ENCODE measurements around the gene SMAD5. TPM values are rescaled to one million over a fixed set of nuclear protein-coding genes. Genes with fewer than 3 reads are reported as not detected.

Gene SMAD5
- total RNA-seq, 1 experiment from 2014 or later, result 69.3 TPM

- Histone ChIP-seq H3K23ac (ENCODE audit: insufficient read length, low read depth, low read length) (no peak overlapping the region), H4K5ac (ENCODE audit: insufficient read length, low read depth, low read length) (no peak overlapping the region), H3T11ph (ENCODE audit: low read length) (no peak overlapping the region), H2BK20ac (ENCODE audit: low read depth, low read length, poor library complexity, severe bottlenecking) (no peak overlapping the region), H2AFZ (ENCODE audit: low read length) (no peak overlapping the region), H3K56ac (ENCODE audit: insufficient read length, low read depth, low read length) (no peak overlapping the region), H2BK15ac (ENCODE audit: low read depth, low read length) (no peak overlapping the region), H3K79me1 (ENCODE audit: insufficient read depth, low read depth, low read length, poor library complexity, severe bottlenecking) (no peaks in the 10 kb centered on the region), H3K27ac (ENCODE audit: insufficient read length, low read depth, low read length) (no peak overlapping the region), H3K9ac (ENCODE audit: extremely low read depth, insufficient read length, low read length) (no peak overlapping the region), H3K4me1 (ENCODE audit: insufficient read depth, low read length) (peaks cover 2% of the 10 kb centered on the region), H4K91ac (ENCODE audit: insufficient read length, low read depth, low read length) (no peak overlapping the region), H3K23me2 (ENCODE audit: insufficient read length, low read depth, low read length, poor library complexity, severe bottlenecking) (no peaks in the 10 kb centered on the region), H3K79me2 (ENCODE audit: insufficient read depth, low read length) (no peaks in the 10 kb centered on the region), H2BK120ac (ENCODE audit: low read depth, low read length, poor library complexity, severe bottlenecking) (no peak overlapping the region), H2AK5ac (ENCODE audit: insufficient read length, low read length) (no peak overlapping the region), H3K4me2 (ENCODE audit: insufficient read depth, insufficient read length, low read length) (no peak overlapping the region), H3K14ac (ENCODE audit: insufficient read depth, low read length) (no peak overlapping the region), H3K9me3 (ENCODE audit: control insufficient read depth, low read depth, low read length) (no peaks in the 10 kb centered on the region), H3K4ac (ENCODE audit: low read depth, low read length) (no peak overlapping the region), H4K20me1 (ENCODE audit: control insufficient read depth, insufficient read depth, insufficient read length) (no peaks in the 10 kb centered on the region), H3K27me3 (ENCODE audit: insufficient read depth, low read length) (no peaks in the 10 kb centered on the region), H4K8ac (replicated peaks; ENCODE audit: insufficient read length, low read depth, low read length) (no peak overlapping the region), H2BK5ac (ENCODE audit: insufficient read length, low read length) (no peak overlapping the region), H2BK12ac (ENCODE audit: insufficient read length, low read depth, low read length) (no peak overlapping the region), H3K18ac (ENCODE audit: insufficient read length, low read depth, low read length) (no peak overlapping the region)
- DNase-seq, result no peak
- peaks cover 24 to 34% of the 10 kb centered on the region in 2 experiments for H3K4me1 Mint-ChIP-seq
- no peaks in the 10 kb centered on the region; the same call in none of the 2 replicates for H3K27me3 Mint-ChIP-seq (ENCODE audit: low read depth)
- TF ChIP-seq CTCF (conservative IDR thresholded peaks at IDR 0.05), result no peak
- no peaks in the 10 kb centered on the region for H3K36me3 Mint-ChIP-seq (ENCODE audit: insufficient read depth in 1 of 3, low read depth in 3 of 3)
- H3K9me3 Mint-ChIP-seq, result no peaks in the 10 kb centered on the region; a peak in 1 of 5 replicates
- no CpG with 5 or more reads among the region's 1 CpG for WGBS (ENCODE audit: extremely low coverage, insufficient read length, low lambda C conversion rate)
- no peak overlapping the region for H3K4me3 Mint-ChIP-seq
- H3K27ac Mint-ChIP-seq, result no peak overlapping the region
Observed at GRCh38 chr5:136101884-136102283, 30.8 kb upstream of the SMAD5 start.

All from H9 (cell line).